Heart left ventricle (tissue), 16 donors: ENCODE measurements around the gene MAPKAPK3. TPM values are rescaled to one million over a fixed set of nuclear protein-coding genes. Genes with fewer than 3 reads are reported as not detected.

Experiments
- ATAC-seq, 4 donors: fragments of 200-7000 bp; cut with Tn5 transposase; one replicate each; pipeline ENCODE4 v1.9.1; 2020 to 2022; ENCODE audit warnings: moderate library complexity in 4 of 4, mild to moderate bottlenecking in 3 of 4, moderate number of reproducible peaks in 1 of 4
- DNase-seq, 5 donors: peaks; one replicate each; pipeline ENCODE4 v3.0.0-alpha.2; 2020
- H3K27ac ChIP-seq, 12 donors: fragments of 200-600 bp; sonication (generic) in 4 of 12; one replicate each; pipeline versions ENCODE4 v1.5.0 to v1.8.0; 2016 to 2022; ENCODE audit warnings: mild to moderate bottlenecking in 2 of 12
- H3K27me3 ChIP-seq, 9 donors: fragments of 200-600 bp; sonication (generic) in 2 of 9; one replicate each; pipeline versions ENCODE4 v1.5.1 to v1.8.0; 2016 to 2022; ENCODE audit warnings: mild to moderate bottlenecking in 3 of 9
- H3K36me3 ChIP-seq, 9 donors: fragments of 200-600 bp; sonication (generic) in 2 of 9; one replicate each; pipeline versions ENCODE4 v1.5.0 to v1.8.0; 2018 to 2022; ENCODE audit warnings: mild to moderate bottlenecking in 2 of 9
- H3K4me1 ChIP-seq, 12 donors: fragments of 200-600 bp; sonication (generic) in 4 of 12; one replicate each; pipeline versions ENCODE4 v1.5.0 to v1.8.0; 2016 to 2022; ENCODE audit warnings: mild to moderate bottlenecking in 3 of 12
- H3K4me3 ChIP-seq, 12 donors: fragments of 200-600 bp; sonication (generic) in 4 of 12; one replicate each; pipeline versions ENCODE4 v1.5.0 to v1.8.0; 2017 to 2022; ENCODE audit warnings: mild to moderate bottlenecking in 9 of 12, moderate library complexity in 4 of 12
- H3K9me3 ChIP-seq, 12 donors: fragments of 200-600 bp; sonication (generic) in 4 of 12; one replicate each; pipeline versions ENCODE4 v1.5.0 to v1.8.0; 2016 to 2022; ENCODE audit warnings: mild to moderate bottlenecking in 1 of 12
- CTCF ChIP-seq, 12 donors: fragments of 200-600 bp; sonication (generic) in 4 of 12; IDR thresholded peaks; one replicate each; pipeline versions ENCODE4 v1.5.0 to v1.8.0; 2018 to 2022; ENCODE audit warnings: antibody characterized with exemption in 12 of 12, mild to moderate bottlenecking in 5 of 12
- POLR2A ChIP-seq, 2 donors: fragments of 450-650 bp; IDR thresholded peaks; one replicate each; pipeline ENCODE4 v1.6.1; 2017; ENCODE audit warnings: antibody characterized with exemption in 2 of 2, mild to moderate bottlenecking in 2 of 2, moderate library complexity in 2 of 2
- WGBS, 4 donors: extraction: QIAGEN DNeasy Blood & Tissue Kit in 2 of 4; methylation state at CpG; one replicate each; pipeline versions ENCODE4 v1.1.5 to v1.1.7; 2013 to 2018; 5-methylcytosine and 5-hydroxymethylcytosine counted together
- intact Hi-C, 10 donors: fragments of 100-400 bp; cut with DNase I; formaldehyde crosslinking; loops; one replicate each; pipeline versions ENCODE4 v1.11.1 to v1.14.2; 2022
- polyA plus RNA-seq, 2 donors: library from polyadenylated mRNA; stranded (reverse); fragments of 200-250 nt; gene quantifications; one replicate each; pipeline ENCODE4 v1.2.3, GENCODE V29; 2013
- total RNA-seq, 9 donors: library from RNA; depleted of rRNA in 2 of 9; stranded (reverse); fragments of >200 nt in 2 of 9; fragmentation: NEBNext Ultra II Directional in 3 of 9; extraction: Animal tissue kit (Norgen Biotek cat#: 25700) in 3 of 9; gene quantifications; one replicate each; pipeline versions ENCODE4 v1.1.0 to v1.2.4, GENCODE V29; 2016 to 2023
- donor health status: ischemic (EF 13 %, LVEDD 7.1; RV severe dilation, severe dysfunction).
- donor health status: healthy with polysubstance abuse.
- donor health status: DM: no; HTN: yes; CAD: no.
- donor health status: DM: no; HTN: no; CAD: no.
- donor health status: ischemic (EF 25% LVEDD 6.9; RV normal size, moderate dysfunction).
- donor health status: ischemic (EF 25% LVEDD 5.7; RV mildly dilated, moderate dysfunction).
- donor health status: healthy.
- donor health status: DM: yes; HTN: yes; CAD: no.
- donor health status: ischemic (EF 35%, LVEDD 5.7; RV mildly dilated, moderate dysfunction).
- donor health status: nonischemic (EF 11% LVEDD 7.7; RV severe dilation, severe dysfunction).
- donor health status: DM: yes; HTN: yes; CAD: no.
- donor health status: PGD.
- donor health status: ischemic (EF 29% LVEDD 5.4; RV normal size, mild dysfunction).
- donor health status: nonischemic (EF 23%, LVEDD 6.1; RV moderate dilation, normal function).

Gene MAPKAPK3
- total and polyA plus RNA-seq, 11 donors: 226 to 398 (median 287) TPM

- peaks cover 0 to 81% (median 27%) of the 10 kb centered on the region in 12 donors for H3K4me1 ChIP-seq
Measured at GRCh38 chr3:50572158-50572557, 44.8 kb upstream of the MAPKAPK3 start.

GRCh38 chr3:50572801-50573371, 44.1 kb upstream of the MAPKAPK3 start:
- DNase-seq (no peak), ATAC-seq (no peak)
- WGBS, 4 donors: 87 to 94% (median 91%) methylated on average over 3 to 4 of the region's 4 CpGs
- intact Hi-C loops: loop anchor here in 9 of 10 donors (1.0 to 10.0 kb wide), 6 partner anchors 39 to 814 kb away; partner anchors contain the start of gene MANF (in 5 of the 9)
- H3K27ac ChIP-seq: peak overlapping the region in 10 of 12 donors; percentile 32 to 81 (median 56)
- peaks cover 0 to 77% (median 26%) of the 10 kb centered on the region in 12 donors for H3K4me1 ChIP-seq
- H3K27me3 ChIP-seq: no peaks in the 10 kb centered on the region
- TF ChIP-seq CTCF (IDR thresholded peaks at IDR 0.05) (no peak), POLR2A (IDR thresholded peaks at IDR 0.05) (no peak)
- H3K36me3 ChIP-seq: peaks cover 0 to 52% (median 6%) of the 10 kb centered on the region in 9 donors
- peak overlapping the region in 1 of 12 donors; percentile 0 for H3K4me3 ChIP-seq
- H3K9me3 ChIP-seq: no peaks in the 10 kb centered on the region

More at GRCh38 chr3:50572158-50572557, 44.8 kb upstream of the MAPKAPK3 start:
- DNase-seq: peak; percentile 74 to 85 (median 81)
- peak; percentile 42 to 58 (median 43) for ATAC-seq
- Histone ChIP-seq H3K9me3 (no peaks in the 10 kb centered on the region), H3K36me3 (peaks cover 0 to 45% (median 0%) of the 10 kb centered on the region in 9 donors), H3K4me3 (peak overlapping the region in 1 of 12 donors; percentile 0), H3K27me3 (no peaks in the 10 kb centered on the region), H3K27ac (peak overlapping the region in 10 of 12 donors; percentile 32 to 81 (median 56))
- no peak for TF ChIP-seq POLR2A (IDR thresholded peaks at IDR 0.05)
- TF ChIP-seq CTCF (IDR thresholded peaks at IDR 0.05): peak; percentile 83 to 95 (median 92)
- intact Hi-C loops: loop anchor here in 9 of 10 donors (1.0 to 10.0 kb wide), 6 partner anchors 40 to 815 kb away; partner anchors contain the start of gene MANF (in 5 of the 9)
- WGBS, 4 donors: 0 to 24% (median 22%) methylated on average over 1 of the region's 1 CpG

GRCh38 chr3:50573566-50574443, 43.1 kb upstream of the MAPKAPK3 start:
- peaks cover 0 to 67% (median 21%) of the 10 kb centered on the region in 12 donors for H3K4me1 ChIP-seq
- H3K4me3 ChIP-seq: no peak overlapping the region
- H3K9me3 ChIP-seq: no peaks in the 10 kb centered on the region
- ATAC-seq (no peak), DNase-seq (no peak)
- intact Hi-C loops: loop anchor here in 6 of 10 donors (5.0 to 10.0 kb wide), 4 partner anchors 81 to 813 kb away; partner anchors contain the start of gene MANF (in 5 of the 6)
- TF ChIP-seq CTCF (IDR thresholded peaks at IDR 0.05) (no peak), POLR2A (IDR thresholded peaks at IDR 0.05) (no peak)
- H3K27ac ChIP-seq: peak overlapping the region in 1 of 12 donors; percentile 81
- H3K27me3 ChIP-seq: no peaks in the 10 kb centered on the region
- H3K36me3 ChIP-seq: peaks cover 0 to 61% (median 8%) of the 10 kb centered on the region in 9 donors
- WGBS, 4 donors: 82 to 92% (median 88%) methylated on average over 8 of the region's 8 CpGs
